GM21529 (cell line): ENCODE measurements around the gene GOLGA6L2.
"Not testable (repeated sequence)": the region's sequence is repeated elsewhere in the genome, so short reads cannot be mapped to it uniquely, and the experiment has no call there.

Experiments
- ATAC-seq: cut with Tn5 transposase; IDR thresholded peaks from one replicate; pipeline ENCODE4 v1.9.1; 2021; ENCODE audit not compliant: unreplicated experiment

GOLGA6L2 gene

GRCh38 chr15:23447107-23447500 is at the start of gene GOLGA6L2:
GOLGA6L2 (minus strand) TSS chr15:23447243; CDS start chr15:23447181, 62 bp downstream.
- no peak for ATAC-seq

GRCh38 chr15:23484870-23485269 is 37.8 kb upstream of the GOLGA6L2 start:
- no peak for ATAC-seq

- ATAC-seq: no peak
These were observed 36.8 kb upstream of the GOLGA6L2 start for GRCh38 chr15:23483821-23484299.

GRCh38 chr15:23482764-23483489 is 35.9 kb upstream of the GOLGA6L2 start:
- ATAC-seq: no peak

GRCh38 chr15:23482228-23482627 is 35.2 kb upstream of the GOLGA6L2 start:
- ATAC-seq: no peak

- ATAC-seq: no peak
These were observed 30.9 kb upstream of the GOLGA6L2 start for GRCh38 chr15:23477920-23478319.

- no peak for ATAC-seq
These were observed 25.6 kb upstream of the GOLGA6L2 start for GRCh38 chr15:23472678-23473077.

- no peak for ATAC-seq
These were observed 25.0 kb upstream of the GOLGA6L2 start for GRCh38 chr15:23472033-23472432.

- ATAC-seq: no peak
These were observed 20.1 kb upstream of the GOLGA6L2 start for GRCh38 chr15:23467110-23467600.

GRCh38 chr15:23457890-23458289 is 10.8 kb upstream of the GOLGA6L2 start:
- no peak for ATAC-seq

- no peak for ATAC-seq
These were observed 582 bp downstream of the GOLGA6L2 start for GRCh38 chr15:23446215-23447106.

- no peak for ATAC-seq
These were observed 2.8 kb downstream of the GOLGA6L2 start for GRCh38 chr15:23444269-23444668.

- ATAC-seq: no peak
These were observed 5.8 kb downstream of the GOLGA6L2 start for GRCh38 chr15:23441204-23441603.

GRCh38 chr15:23440596-23440995 is 6.4 kb downstream of the GOLGA6L2 start:
- ATAC-seq: no peak

- no peak for ATAC-seq
These were observed 7.5 kb downstream of the GOLGA6L2 start for GRCh38 chr15:23439513-23439912.

- ATAC-seq: no peak
These were observed 8.1 kb downstream of the GOLGA6L2 start for GRCh38 chr15:23438816-23439466.

GRCh38 chr15:23437673-23438072 is 9.4 kb downstream of the GOLGA6L2 start:
- ATAC-seq: no peak

- no peak for ATAC-seq
These were observed 9.9 kb downstream of the GOLGA6L2 start for GRCh38 chr15:23437146-23437545.

GRCh38 chr15:23436421-23436820 is 10.6 kb downstream of the GOLGA6L2 start:
- no peak for ATAC-seq

- not testable (repeated sequence) for ATAC-seq
These were observed 12.3 kb downstream of the GOLGA6L2 start for GRCh38 chr15:23434699-23435098.

- ATAC-seq: not testable (repeated sequence)
These were observed 21.7 kb downstream of the GOLGA6L2 start for GRCh38 chr15:23425327-23425726.
